ENCODE results near the gene EPAS1. TPM values are rescaled to one million over a fixed set of nuclear protein-coding genes. Genes with fewer than 3 reads are reported as not detected.
"Not testable (repeated sequence)": the region's sequence is repeated elsewhere in the genome, so short reads cannot be mapped to it uniquely, and the experiment has no call there.

EPAS1 gene
- total RNA-seq, 6 donors from 2014 or later = 440 to 1,878 (median 1,131) TPM

- peaks cover 0 to 9% (median 2%) of the 10 kb centered on the region in 4 donors for H3K4me1 ChIP-seq
- H3K4me3 ChIP-seq = no peak overlapping the region
- WGBS, 2 donors = 78 to 86% methylated on average over 8 to 12 of the region's 12 CpGs
- TF ChIP-seq POLR2A (IDR thresholded peaks at IDR 0.05) (no peak), CTCF (IDR thresholded peaks at IDR 0.05) (no peak), POLR2AphosphoS5 (IDR thresholded peaks at IDR 0.05) (no peak), EP300 (IDR thresholded peaks at IDR 0.05) (no peak)
- H3K27ac ChIP-seq = no peak overlapping the region
- DNase-seq (no peak), ATAC-seq (ENCODE audit: low FRiP score in 2 of 2) (peak in 1 of 2 donors; percentile 17)
- no peaks in the 10 kb centered on the region for H3K27me3 ChIP-seq
- H3K36me3 ChIP-seq = no peaks in the 10 kb centered on the region
- H3K9me3 ChIP-seq = no peaks in the 10 kb centered on the region
Measured at GRCh38 chr2:46393347-46393820, 96.2 kb downstream of the EPAS1 start.

GRCh38 chr2:46393865-46394264 lies 96.7 kb downstream of the EPAS1 start:
- 96 to 100% methylated on average over 1 to 3 of the region's 3 CpGs for WGBS, 2 donors
- TF ChIP-seq POLR2A (IDR thresholded peaks at IDR 0.05) = no peak
- TF ChIP-seq POLR2AphosphoS5 (IDR thresholded peaks at IDR 0.05) = no peak
- no peak for TF ChIP-seq CTCF (IDR thresholded peaks at IDR 0.05)
- no peak for TF ChIP-seq EP300 (IDR thresholded peaks at IDR 0.05)
- no peak for ATAC-seq (ENCODE audit: low FRiP score in 2 of 2)
- Histone ChIP-seq H3K4me1 (peaks cover 0 to 9% (median 2%) of the 10 kb centered on the region in 4 donors), H3K9me3 (no peaks in the 10 kb centered on the region), H3K4me3 (no peak overlapping the region), H3K27ac (no peak overlapping the region), H3K27me3 (no peaks in the 10 kb centered on the region), H3K36me3 (no peaks in the 10 kb centered on the region)
- no peak for DNase-seq

- Histone ChIP-seq H3K4me3 (no peak overlapping the region), H3K27ac (no peak overlapping the region), H3K4me1 (peaks cover 0 to 9% (median 0%) of the 10 kb centered on the region in 4 donors), H3K27me3 (no peaks in the 10 kb centered on the region), H3K36me3 (no peaks in the 10 kb centered on the region), H3K9me3 (no peaks in the 10 kb centered on the region)
- no peak for ATAC-seq (ENCODE audit: low FRiP score in 2 of 2)
- 42 to 46% methylated on average over 9 of the region's 9 CpGs for WGBS, 2 donors
- DNase-seq = no peak
- no peak for TF ChIP-seq CTCF (IDR thresholded peaks at IDR 0.05)
- no peak for TF ChIP-seq EP300 (IDR thresholded peaks at IDR 0.05)
- no peak for TF ChIP-seq POLR2AphosphoS5 (IDR thresholded peaks at IDR 0.05)
- TF ChIP-seq POLR2A (IDR thresholded peaks at IDR 0.05) = no peak
Measured at GRCh38 chr2:46394649-46395510, 97.7 kb downstream of the EPAS1 start.

- not testable (repeated sequence) for H3K4me1 ChIP-seq; H3K9me3 ChIP-seq; H3K27ac ChIP-seq; H3K4me3 ChIP-seq; H3K27me3 ChIP-seq; DNase-seq; ATAC-seq (ENCODE audit: low FRiP score in 2 of 2); H3K36me3 ChIP-seq
- whole genome bisulfite sequencing, 2 donors = 92 to 95% methylated on average over 1 of the region's 1 CpG
Measured at GRCh38 chr2:46395730-46396129, 98.5 kb downstream of the EPAS1 start.

- ATAC-seq (ENCODE audit: low FRiP score in 2 of 2) (no peak), DNase-seq (no peak)
- Histone ChIP-seq H3K4me1 (peaks cover 0 to 3% (median 0%) of the 10 kb centered on the region in 4 donors), H3K36me3 (no peaks in the 10 kb centered on the region), H3K4me3 (no peak overlapping the region), H3K9me3 (no peaks in the 10 kb centered on the region), H3K27ac (no peak overlapping the region), H3K27me3 (no peaks in the 10 kb centered on the region)
- TF ChIP-seq POLR2A (IDR thresholded peaks at IDR 0.05) (no peak), POLR2AphosphoS5 (IDR thresholded peaks at IDR 0.05) (no peak), EP300 (IDR thresholded peaks at IDR 0.05) (no peak), CTCF (IDR thresholded peaks at IDR 0.05) (no peak)
- WGBS, 2 donors = 46 to 50% methylated on average over 1 of the region's 1 CpG
Measured at GRCh38 chr2:46400016-46400415, 102.8 kb downstream of the EPAS1 start.
